ENCODE data around the gene PEX26. TPM values are rescaled to one million over a fixed set of nuclear protein-coding genes. Genes with fewer than 3 reads are reported as not detected.
"Not testable (repeated sequence)": the region's sequence is repeated elsewhere in the genome, so short reads cannot be mapped to it uniquely, and the experiment has no call there.

Gene PEX26
- total RNA-seq, 6 experiments from 2014 or later, result 38.9 to 49.8 (median 43.5) TPM

DNA sequence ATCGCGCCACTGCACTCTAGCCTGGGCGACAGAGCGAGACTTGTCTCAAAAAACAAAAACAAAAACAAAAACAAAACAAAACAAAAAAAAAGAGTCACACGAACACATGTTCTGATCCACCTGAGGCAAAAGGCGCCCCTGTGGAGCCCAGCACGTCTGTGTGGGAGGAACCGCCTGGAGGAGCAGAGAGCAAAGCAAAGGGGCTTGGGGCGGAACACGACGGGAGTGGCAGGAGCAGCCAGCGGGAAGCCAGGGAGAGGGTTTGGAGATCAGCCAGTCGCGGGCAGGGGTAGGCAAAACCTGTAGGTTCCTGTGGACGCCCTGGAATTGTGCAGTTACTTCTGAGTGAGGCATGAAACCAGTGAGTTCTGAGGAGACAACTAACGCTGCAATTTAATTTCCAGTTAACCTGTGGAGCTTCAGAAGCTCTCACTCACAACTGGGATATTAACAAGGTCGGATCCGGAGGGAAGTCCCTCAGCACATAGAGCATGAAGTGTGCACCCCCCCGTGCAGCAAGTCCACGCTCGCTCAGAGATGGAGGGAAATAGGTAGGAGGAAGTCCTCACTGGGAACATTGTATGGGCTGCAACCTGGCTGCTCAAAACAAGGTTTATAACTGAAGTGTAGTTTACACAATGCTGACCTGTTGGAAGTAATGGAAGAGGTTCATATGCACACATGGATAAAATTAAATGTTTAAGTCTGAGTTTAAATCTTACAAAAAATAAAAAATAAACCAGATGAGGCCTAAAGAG lies 59.0 kb downstream of the PEX26 start:
- TF ChIP-seq, protein P1, sequence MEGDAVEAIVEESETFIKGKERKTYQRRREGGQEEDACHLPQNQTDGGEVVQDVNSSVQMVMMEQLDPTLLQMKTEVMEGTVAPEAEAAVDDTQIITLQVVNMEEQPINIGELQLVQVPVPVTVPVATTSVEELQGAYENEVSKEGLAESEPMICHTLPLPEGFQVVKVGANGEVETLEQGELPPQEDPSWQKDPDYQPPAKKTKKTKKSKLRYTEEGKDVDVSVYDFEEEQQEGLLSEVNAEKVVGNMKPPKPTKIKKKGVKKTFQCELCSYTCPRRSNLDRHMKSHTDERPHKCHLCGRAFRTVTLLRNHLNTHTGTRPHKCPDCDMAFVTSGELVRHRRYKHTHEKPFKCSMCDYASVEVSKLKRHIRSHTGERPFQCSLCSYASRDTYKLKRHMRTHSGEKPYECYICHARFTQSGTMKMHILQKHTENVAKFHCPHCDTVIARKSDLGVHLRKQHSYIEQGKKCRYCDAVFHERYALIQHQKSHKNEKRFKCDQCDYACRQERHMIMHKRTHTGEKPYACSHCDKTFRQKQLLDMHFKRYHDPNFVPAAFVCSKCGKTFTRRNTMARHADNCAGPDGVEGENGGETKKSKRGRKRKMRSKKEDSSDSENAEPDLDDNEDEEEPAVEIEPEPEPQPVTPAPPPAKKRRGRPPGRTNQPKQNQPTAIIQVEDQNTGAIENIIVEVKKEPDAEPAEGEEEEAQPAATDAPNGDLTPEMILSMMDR (IDR thresholded peaks at IDR 0.05), result no peak
- Mint-ChIP-seq H3K4me1 (ENCODE audit: low read depth) (peaks cover 7% of the 10 kb centered on the region), H3K36me3 (ENCODE audit: low read depth) (no peaks in the 10 kb centered on the region; the same call in 1 of the 2 replicates), H3K27me3 (ENCODE audit: insufficient read depth) (peaks cover 3% of the 10 kb centered on the region), H3K27ac (no peak overlapping the region), H3K4me3 (no peak overlapping the region), H3K9me3 (peaks cover 5% of the 10 kb centered on the region)
- DNase-seq, result no peak

DNA sequence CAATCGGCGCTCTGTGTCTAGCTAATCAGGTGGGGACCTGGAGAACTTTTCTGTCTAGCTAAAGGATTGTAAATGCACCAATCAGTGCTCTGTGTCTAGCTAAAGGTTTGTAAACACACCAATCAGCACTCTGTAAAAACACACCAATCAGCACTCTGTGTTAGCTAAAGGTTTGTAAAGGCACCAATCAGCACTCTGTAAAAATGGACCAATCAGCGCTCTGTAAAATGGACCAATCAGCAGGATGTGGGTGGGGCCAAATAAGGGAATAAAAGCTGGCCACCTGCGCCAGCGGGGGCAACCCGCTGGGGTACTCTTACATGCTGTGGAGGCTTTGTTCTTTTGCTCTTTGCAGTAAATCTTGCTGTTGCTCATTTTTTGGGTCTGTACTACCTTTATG lies 63.2 kb downstream of the PEX26 start:
- H3K36me3 Mint-ChIP-seq (ENCODE audit: low read depth); H3K9me3 Mint-ChIP-seq; H3K4me3 Mint-ChIP-seq; H3K27me3 Mint-ChIP-seq (ENCODE audit: insufficient read depth); DNase-seq; H3K4me1 Mint-ChIP-seq (ENCODE audit: low read depth); H3K27ac Mint-ChIP-seq: not testable (repeated sequence)

DNA sequence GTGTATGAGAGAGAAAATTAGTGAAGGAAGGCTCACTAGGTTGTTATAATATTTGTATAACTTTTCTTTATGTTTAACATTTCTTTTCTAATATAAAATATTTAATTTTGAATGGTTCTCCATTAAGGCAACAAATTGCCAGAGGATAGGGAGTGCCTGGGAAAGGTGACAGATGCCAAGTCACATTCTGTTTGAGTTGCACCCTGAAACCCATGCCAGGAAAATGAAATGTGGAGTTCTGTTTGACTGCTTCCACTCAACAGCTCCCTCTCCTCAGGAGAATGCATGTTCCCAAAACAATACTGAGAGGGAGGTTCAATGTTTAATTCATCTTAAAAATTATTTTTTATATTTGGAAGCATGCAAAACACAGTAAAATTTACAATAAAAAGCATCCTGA lies 66.3 kb downstream of the PEX26 start:
- DNase-seq, result no peak
- H3K4me3 Mint-ChIP-seq, result no peak overlapping the region
- H3K36me3 Mint-ChIP-seq (ENCODE audit: low read depth), result no peaks in the 10 kb centered on the region; the same call in 1 of the 2 replicates
- no peak overlapping the region for H3K27ac Mint-ChIP-seq
- H3K9me3 Mint-ChIP-seq, result peaks cover 5% of the 10 kb centered on the region
- H3K27me3 Mint-ChIP-seq (ENCODE audit: insufficient read depth), result no peaks in the 10 kb centered on the region; the same call in 1 of the 2 replicates
- TF ChIP-seq, protein P1 (IDR thresholded peaks at IDR 0.05), result no peak
- peaks cover 8% of the 10 kb centered on the region for H3K4me1 Mint-ChIP-seq (ENCODE audit: low read depth)

DNA sequence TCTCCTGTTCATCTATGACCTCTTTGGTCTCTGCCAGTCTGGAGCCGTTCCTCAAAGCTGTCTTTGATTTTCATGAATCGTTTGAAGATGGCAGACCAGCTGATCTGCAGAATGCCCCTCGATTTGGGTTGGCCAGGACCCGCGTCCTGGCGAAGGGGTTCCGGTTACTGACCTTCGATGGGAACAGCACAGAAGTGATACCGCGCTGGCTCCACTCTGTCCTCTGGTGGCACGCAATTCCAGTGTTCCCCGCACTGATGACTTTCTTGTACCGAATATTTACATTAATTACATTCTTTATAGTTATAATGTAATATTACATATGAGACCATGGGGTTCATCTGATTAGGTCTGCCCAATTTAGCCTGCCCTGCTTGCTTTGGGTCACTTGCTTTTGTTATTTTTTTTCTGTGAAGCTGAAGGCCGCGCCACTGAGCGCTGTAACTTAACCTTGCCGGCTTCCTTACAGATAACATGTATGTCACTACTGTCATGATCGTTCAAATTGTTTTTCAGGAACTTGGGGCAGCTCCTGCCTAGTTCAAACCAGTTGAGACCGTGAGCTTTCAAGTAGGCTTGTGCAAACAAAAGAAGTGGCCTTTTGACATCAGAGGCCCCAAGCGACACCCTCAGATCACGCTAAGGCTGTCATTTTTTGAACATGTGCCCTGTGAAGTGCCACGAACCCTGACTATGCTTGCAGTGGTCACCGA lies 68.0 kb downstream of the PEX26 start:
- peaks cover 5% of the 10 kb centered on the region; the same call in 1 of the 2 replicates for H3K9me3 Mint-ChIP-seq
- H3K4me3 Mint-ChIP-seq, result no peak overlapping the region
- peaks cover 12% of the 10 kb centered on the region for H3K4me1 Mint-ChIP-seq (ENCODE audit: low read depth)
- H3K27ac Mint-ChIP-seq, result no peak overlapping the region
- H3K27me3 Mint-ChIP-seq (ENCODE audit: insufficient read depth), result no peaks in the 10 kb centered on the region; the same call in 1 of the 2 replicates
- TF ChIP-seq, protein P1 (IDR thresholded peaks at IDR 0.05), result no peak
- DNase-seq, result no peak
- H3K36me3 Mint-ChIP-seq (ENCODE audit: low read depth), result no peaks in the 10 kb centered on the region; the same call in 1 of the 2 replicates

DNA sequence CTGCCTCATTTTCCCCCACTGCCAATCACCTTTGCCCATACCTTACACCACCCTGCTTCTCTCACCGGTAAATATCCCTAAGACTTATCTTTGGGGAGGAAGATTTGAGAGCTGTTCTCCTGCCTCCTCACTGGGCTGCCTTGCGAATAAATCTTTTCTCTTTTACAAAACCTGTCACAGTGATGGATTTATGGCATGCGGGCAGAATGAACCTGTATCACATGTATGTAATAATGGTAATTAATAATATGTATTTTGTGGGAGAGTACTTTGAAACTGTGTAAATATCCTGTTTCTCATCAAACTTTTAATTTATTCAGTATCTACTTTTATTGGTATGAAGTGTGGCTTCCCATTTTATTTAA lies 68.6 kb downstream of the PEX26 start:
- Mint-ChIP-seq H3K27ac (no peak overlapping the region), H3K4me3 (no peak overlapping the region), H3K4me1 (ENCODE audit: low read depth) (peaks cover 12% of the 10 kb centered on the region), H3K27me3 (ENCODE audit: insufficient read depth) (no peaks in the 10 kb centered on the region; the same call in 1 of the 2 replicates), H3K9me3 (peaks cover 2% of the 10 kb centered on the region; the same call in 1 of the 2 replicates), H3K36me3 (ENCODE audit: low read depth) (no peaks in the 10 kb centered on the region; the same call in 1 of the 2 replicates)
- TF ChIP-seq, protein P1 (IDR thresholded peaks at IDR 0.05), result no peak
- DNase-seq, result no peak

DNA sequence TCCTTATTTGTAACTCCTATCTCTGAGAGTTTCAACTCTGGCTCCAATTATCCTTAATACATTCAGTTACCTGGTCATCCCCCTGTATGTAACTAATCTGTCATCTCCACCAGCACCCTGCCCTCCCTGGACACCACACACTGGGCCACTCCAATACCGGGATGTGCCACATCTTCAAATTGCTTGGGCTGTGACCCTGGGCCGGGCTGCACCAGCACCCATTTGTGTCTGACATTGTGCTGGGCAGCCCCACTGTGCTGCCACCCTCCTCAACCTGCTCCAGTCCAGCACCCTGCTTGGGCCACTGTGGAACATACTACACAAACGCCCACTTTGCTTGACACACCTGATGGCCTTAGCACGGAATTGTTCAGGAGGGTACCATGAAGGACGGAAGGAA lies 70.0 kb downstream of the PEX26 start:
- no peak overlapping the region for H3K27ac Mint-ChIP-seq
- no peak for DNase-seq
- no peaks in the 10 kb centered on the region for H3K9me3 Mint-ChIP-seq
- no peaks in the 10 kb centered on the region for H3K36me3 Mint-ChIP-seq (ENCODE audit: low read depth)
- H3K27me3 Mint-ChIP-seq (ENCODE audit: insufficient read depth), result no peaks in the 10 kb centered on the region; the same call in 1 of the 2 replicates
- H3K4me3 Mint-ChIP-seq, result no peak overlapping the region
- TF ChIP-seq, protein P1 (IDR thresholded peaks at IDR 0.05), result no peak
- peaks cover 12% of the 10 kb centered on the region for H3K4me1 Mint-ChIP-seq (ENCODE audit: low read depth)

Measured in HFFc6 (cell line).